ENCODE results near the gene ASB2. TPM values are rescaled to one million over a fixed set of nuclear protein-coding genes. Genes with fewer than 3 reads are reported as not detected.

Gene ASB2
- total RNA-seq, 1 experiment from 2014 or later, result 0.35 TPM

DNA sequence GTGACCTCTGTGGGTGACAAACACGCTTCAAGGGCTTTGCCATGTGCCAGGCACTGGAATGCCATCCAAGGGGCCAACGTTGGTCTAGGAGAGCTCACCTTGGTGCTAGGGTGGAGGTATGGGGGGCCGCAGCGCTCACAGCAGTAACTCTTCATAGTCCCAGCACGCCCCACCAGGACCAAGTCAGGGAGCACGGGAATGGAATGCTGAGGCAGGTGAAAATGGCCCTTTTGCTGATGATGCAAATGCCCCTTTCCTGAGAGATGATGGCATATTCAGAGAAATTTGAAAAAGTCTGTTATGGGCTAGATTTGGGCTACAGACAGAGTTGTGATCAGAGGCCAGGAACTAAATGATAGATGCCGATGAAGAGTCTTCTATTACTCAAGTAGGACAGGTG is 59.2 kb downstream of the ASB2 start:
- no peak overlapping the region for H3K27ac Mint-ChIP-seq

More for the DNA sequence above, 59.2 kb downstream of the ASB2 start:
- H3K27ac ChIP-seq (ENCODE audit: insufficient read length, low read depth, low read length), result no peak overlapping the region
- no peak overlapping the region for H3K23ac ChIP-seq (ENCODE audit: insufficient read length, low read depth, low read length)
- H3K4me3 Mint-ChIP-seq, result no peak overlapping the region
- TF ChIP-seq, protein P1, sequence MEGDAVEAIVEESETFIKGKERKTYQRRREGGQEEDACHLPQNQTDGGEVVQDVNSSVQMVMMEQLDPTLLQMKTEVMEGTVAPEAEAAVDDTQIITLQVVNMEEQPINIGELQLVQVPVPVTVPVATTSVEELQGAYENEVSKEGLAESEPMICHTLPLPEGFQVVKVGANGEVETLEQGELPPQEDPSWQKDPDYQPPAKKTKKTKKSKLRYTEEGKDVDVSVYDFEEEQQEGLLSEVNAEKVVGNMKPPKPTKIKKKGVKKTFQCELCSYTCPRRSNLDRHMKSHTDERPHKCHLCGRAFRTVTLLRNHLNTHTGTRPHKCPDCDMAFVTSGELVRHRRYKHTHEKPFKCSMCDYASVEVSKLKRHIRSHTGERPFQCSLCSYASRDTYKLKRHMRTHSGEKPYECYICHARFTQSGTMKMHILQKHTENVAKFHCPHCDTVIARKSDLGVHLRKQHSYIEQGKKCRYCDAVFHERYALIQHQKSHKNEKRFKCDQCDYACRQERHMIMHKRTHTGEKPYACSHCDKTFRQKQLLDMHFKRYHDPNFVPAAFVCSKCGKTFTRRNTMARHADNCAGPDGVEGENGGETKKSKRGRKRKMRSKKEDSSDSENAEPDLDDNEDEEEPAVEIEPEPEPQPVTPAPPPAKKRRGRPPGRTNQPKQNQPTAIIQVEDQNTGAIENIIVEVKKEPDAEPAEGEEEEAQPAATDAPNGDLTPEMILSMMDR (conservative IDR thresholded peaks at IDR 0.05), result no peak
- no peak overlapping the region for H4K91ac ChIP-seq (ENCODE audit: insufficient read length, low read depth, low read length)
- H3K9me3 ChIP-seq (ENCODE audit: control insufficient read depth, low read depth, low read length), result no peaks in the 10 kb centered on the region
- H3K4me1 ChIP-seq (ENCODE audit: insufficient read depth, low read length), result no peaks in the 10 kb centered on the region
- H3K27me3 Mint-ChIP-seq (ENCODE audit: low read depth), result peaks cover 3% of the 10 kb centered on the region
- H3T11ph ChIP-seq (ENCODE audit: low read length), result no peak overlapping the region
- no peak overlapping the region for H2BK20ac ChIP-seq (ENCODE audit: low read depth, low read length, poor library complexity, severe bottlenecking)
- no peak overlapping the region for H2AK5ac ChIP-seq (ENCODE audit: insufficient read length, low read length)
- no peak overlapping the region for H3K18ac ChIP-seq (ENCODE audit: insufficient read length, low read depth, low read length)
- no peaks in the 10 kb centered on the region for H3K23me2 ChIP-seq (ENCODE audit: insufficient read length, low read depth, low read length, poor library complexity, severe bottlenecking)
- H2BK5ac ChIP-seq (ENCODE audit: insufficient read length, low read length), result no peak overlapping the region
- H3K79me1 ChIP-seq (ENCODE audit: insufficient read depth, low read depth, low read length, poor library complexity, severe bottlenecking), result no peaks in the 10 kb centered on the region
- no peaks in the 10 kb centered on the region; a peak in 1 of 7 replicates for H3K36me3 Mint-ChIP-seq (ENCODE audit: insufficient read depth in 1 of 3, low read depth in 3 of 3)
- peaks cover 2 to 3% of the 10 kb centered on the region in 2 experiments; a peak in 2 of 5 replicates for H3K9me3 Mint-ChIP-seq
- no peak overlapping the region for H4K5ac ChIP-seq (ENCODE audit: insufficient read length, low read depth, low read length)
- WGBS (ENCODE audit: extremely low coverage, insufficient read length, low lambda C conversion rate), result no CpG with 5 or more reads among the region's 7 CpGs
- no peaks in the 10 kb centered on the region for H4K20me1 ChIP-seq (ENCODE audit: control insufficient read depth, insufficient read depth, insufficient read length)
- no peak overlapping the region for H3K4me2 ChIP-seq (ENCODE audit: insufficient read depth, insufficient read length, low read length)
- H3K14ac ChIP-seq (ENCODE audit: insufficient read depth, low read length), result no peak overlapping the region
- H2BK12ac ChIP-seq (ENCODE audit: insufficient read length, low read depth, low read length), result no peak overlapping the region
- no peaks in the 10 kb centered on the region for H3K79me2 ChIP-seq (ENCODE audit: insufficient read depth, low read length)
- no peaks in the 10 kb centered on the region for H3K4me1 Mint-ChIP-seq
- no peak overlapping the region for H2AFZ ChIP-seq (ENCODE audit: low read length)
- H2BK120ac ChIP-seq (ENCODE audit: low read depth, low read length, poor library complexity, severe bottlenecking), result no peak overlapping the region
- no peak overlapping the region for H2BK15ac ChIP-seq (ENCODE audit: low read depth, low read length)
- H4K8ac ChIP-seq (replicated peaks; ENCODE audit: insufficient read length, low read depth, low read length), result no peak overlapping the region
- no peak overlapping the region for H3K4ac ChIP-seq (ENCODE audit: low read depth, low read length)
- DNase-seq, result no peak
- no peak overlapping the region for H3K9ac ChIP-seq (ENCODE audit: extremely low read depth, insufficient read length, low read length)
- H3K56ac ChIP-seq (ENCODE audit: insufficient read length, low read depth, low read length), result no peak overlapping the region
- no peaks in the 10 kb centered on the region for H3K27me3 ChIP-seq (ENCODE audit: insufficient read depth, low read length)
